ENCODE data around the gene TMEM150A.
"Not testable (repeated sequence)": the region's sequence is repeated elsewhere in the genome, so short reads cannot be mapped to it uniquely, and the experiment has no call there.

The TMEM150A gene

DNA sequence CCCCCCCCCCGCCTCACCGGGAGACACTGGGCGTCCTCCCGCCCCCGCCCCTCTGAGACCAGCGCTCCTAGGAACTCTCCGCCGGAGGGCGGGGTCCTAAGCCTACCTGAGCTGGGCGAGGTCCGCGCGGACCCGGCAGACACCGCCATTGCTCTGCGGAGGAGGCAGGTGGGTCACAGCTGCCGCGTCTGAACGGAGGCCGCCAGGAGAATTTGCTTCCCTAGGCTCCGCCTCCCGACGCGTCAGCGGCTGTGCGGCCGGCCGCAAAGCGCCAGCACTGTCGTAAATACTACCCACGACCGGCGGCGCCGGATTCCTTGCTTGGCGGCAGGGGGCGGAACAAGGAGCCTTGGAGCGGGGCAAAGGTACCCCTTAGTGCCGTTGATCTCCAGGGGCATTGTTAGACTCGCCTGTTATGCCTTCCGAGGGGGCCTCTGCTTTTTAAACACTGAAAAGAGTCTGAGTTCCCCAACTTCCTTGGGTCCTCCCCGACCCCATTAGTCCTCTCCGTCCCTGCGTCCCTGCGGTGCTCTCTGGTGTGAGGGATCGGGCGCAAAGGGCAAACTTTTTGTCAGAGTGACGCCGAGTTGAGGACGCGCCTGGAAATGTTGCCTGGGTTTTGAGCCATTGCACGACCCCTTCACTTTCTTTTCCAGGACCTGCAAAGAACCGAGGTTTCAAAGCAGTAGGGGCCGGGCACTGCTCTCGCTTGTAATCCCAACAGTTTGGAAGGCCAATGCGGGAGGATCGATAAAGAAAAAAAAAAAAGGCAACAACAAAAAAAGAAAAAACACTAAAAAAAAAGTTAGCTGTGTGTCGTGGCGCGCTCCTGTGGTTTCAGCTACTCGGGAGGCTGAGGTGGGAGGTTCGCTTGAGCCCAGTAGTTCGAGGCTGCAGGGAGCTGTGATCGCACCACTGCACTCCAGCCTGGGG lies 41.0 kb downstream of the TMEM150A start, which contains the start of gene GGCX:
GGCX (minus strand) TSS at position 214 of the 933 bp plus-strand sequence; CDS start at position 149, 65 bp downstream.
- peak; percentile 79 to 94 for DNase-seq

DNA sequence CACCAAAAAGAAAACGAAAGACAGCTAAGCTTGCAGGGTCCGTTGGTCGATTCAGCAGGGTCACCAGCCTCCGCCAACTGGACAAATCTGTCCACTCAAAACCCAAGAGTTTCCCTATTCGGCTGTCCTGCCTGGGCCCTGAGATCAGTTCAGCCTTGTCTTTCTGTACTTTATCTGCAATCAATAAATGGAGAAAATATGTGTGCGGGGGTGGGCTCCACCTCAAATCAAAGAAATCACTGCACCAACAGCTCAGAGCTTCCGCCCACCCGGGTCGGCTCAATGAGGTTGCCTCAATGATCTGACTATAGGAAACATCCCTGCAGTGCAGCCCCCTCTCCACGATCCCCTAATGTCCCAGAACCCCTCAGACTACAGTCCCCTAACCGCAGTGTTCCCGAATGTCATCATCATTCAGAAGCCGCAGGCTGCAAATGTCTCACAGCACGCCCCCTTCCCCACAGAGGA lies 41.7 kb downstream of the TMEM150A start:
- no peak for DNase-seq

DNA sequence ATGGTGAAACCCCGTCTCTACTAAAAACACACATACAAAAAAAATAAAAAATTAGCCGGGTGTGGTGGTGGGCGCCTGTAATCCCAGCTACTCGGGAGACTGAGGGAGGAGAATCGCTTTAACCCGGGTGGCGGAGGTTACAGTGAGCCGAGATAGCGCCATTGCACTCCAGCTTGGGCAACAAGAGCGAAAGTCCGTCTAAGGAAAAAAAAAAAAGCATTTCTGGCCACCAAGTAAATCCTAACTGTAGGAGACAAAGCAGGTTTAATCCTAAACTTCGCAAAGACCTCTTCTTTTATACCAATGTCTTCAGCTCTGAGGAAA lies 42.1 kb downstream of the TMEM150A start:
- not testable (repeated sequence) for DNase-seq

DNA sequence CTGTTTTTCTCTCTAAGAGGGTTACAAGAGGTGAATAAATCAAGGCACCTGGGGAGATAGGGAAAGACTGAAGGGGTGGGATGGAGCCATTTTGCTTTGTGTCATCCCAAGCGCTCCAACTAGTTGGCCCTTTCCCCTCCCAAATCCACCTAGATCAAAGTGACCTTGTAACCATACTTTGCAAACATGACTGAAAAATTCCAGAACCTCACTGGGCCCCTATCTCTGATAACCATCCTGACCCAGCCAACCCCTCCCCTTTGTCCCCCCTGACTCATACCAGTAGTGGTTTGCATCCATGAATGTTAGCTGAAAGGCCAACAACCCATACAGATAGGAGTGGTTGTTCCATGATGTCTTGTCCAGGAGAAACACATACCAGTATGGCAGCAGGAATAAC lies 44.3 kb downstream of the TMEM150A start:
- no peak for DNase-seq

DNA sequence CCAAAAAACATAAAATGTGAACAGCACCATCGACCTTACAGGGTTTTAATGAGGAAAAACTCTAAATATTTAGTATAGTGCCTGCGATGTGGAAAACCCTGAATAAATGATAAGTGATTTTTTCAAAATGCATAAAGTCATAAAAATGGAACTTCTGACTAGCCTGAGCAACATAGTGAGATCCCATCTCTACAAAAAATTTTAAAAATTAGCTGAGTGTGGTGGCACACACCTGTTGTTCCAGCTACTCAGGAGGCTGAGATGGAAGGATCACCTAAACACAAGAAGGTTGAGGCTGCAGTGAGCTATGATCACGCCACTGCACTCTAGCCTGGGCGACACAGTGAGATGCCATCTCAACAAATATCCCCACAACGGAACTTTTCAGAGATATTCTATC lies 45.4 kb downstream of the TMEM150A start:
- DNase-seq = no peak

DNA sequence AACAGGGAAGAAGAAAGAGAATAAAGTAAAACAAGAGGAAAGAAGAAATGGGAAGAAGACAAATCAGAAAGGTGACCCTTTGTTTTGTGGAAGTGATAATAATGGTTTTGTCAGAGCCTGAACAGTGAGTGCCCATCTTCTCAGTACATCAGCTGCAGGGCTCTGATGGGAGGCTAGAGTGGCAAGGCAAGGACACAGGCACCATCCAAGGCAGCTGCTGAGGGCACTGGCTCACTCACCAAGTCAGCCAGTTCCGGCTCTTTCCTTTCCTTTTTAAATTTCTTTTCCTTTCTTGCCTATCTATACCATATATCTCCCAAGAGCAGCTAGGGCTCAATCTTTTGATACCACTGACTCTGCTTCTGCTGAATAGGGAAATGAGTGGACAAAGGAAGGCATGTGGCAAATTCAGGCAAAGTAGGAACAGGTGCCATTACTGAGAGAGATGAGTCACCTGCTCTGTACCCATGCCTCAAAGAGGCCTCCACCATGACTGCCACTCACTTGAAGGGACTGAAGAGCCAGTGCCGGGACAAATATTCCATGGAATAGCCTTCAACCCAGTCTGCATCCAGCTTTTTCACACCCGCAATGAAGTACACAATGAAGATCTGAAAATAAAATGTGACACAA lies 47.4 kb downstream of the TMEM150A start:
- no peak for DNase-seq

DNA sequence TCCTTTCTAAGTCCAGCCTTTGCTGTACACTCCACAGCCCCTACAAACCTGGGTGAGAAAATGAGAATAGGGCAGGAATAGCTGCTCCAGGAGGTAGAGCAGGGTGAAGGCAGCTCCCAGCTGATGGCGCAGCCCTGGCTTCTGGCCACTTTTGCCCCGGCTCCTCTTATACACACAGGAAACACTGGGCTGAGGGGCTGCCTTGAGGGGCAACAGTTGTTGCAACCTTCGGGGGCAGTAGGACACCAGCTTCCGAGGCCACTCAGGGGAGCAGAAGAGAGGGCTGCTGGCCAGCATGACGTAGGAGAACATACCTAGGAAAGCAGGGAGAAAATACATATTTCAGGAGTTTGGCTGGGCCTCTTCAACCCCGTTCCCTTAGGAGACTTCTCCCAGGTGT lies 49.3 kb downstream of the TMEM150A start:
- no peak for DNase-seq

DNA sequence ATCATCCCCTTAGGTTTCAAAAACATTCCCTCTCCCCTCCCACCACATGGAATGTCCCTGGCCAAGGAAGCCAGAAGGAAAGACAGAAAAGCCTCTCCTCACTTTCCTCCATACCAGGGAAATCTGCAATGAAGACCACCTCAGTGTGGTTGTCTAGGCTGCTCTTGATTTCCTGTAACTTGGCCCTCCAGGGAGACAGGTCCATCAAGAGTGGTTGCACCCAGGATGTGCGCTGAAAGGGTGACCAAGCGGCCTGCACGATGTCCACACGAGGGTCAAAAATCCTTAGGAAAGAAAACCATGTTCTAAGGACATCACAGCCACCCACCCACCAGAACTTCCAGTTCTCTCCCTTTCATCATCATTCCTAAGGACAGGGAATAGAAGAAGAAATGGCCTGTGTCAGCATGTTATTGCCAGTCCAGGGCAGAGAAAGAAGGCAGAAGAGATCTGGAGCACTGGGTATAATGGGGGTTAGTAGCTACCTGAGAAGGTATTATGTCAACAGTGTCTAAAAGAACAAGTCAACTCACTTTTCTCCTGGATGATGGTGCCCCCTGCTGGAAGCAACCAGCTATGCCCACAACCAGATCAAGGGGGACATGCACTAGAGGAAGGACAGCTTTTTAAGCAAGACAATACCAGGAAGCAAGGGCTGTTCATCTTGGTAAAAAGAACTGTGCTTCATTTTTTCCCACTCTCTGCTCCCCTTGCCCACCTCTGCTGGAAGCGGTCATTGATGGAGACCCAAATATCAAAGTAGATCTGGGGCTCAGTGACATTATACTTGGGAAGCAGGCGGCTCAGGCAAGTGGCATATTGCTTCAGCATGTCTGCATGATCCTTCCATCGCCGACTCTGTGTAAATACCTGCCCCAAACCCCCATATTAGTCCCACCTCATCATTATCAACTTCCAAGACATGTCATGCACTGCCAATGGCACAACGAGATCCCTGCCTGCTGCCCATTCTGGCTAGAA lies 50.5 kb downstream of the TMEM150A start:
- peak; percentile 32 to 74 for DNase-seq

DNA sequence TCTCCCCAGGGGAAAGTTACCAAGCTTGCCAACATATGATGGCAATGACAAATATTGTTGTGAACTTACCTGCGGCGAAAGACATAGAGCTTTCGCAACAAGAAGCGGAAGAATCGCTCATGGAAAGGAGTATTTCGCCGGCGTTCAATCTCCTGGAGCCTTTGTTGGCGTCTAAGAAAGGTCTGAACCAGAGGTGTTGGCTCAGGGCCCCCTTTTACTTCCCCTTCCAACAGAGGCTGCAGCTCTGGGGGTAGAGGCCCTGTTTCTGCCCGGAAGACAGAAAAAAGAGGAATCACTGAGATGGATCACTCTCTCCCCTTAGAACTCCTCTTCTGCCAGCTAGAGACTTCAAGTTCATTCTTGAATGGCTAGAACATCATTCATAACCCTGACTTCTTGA lies 52.0 kb downstream of the TMEM150A start:
- peak in 1 of 2 donors; percentile 43 for DNase-seq

DNA sequence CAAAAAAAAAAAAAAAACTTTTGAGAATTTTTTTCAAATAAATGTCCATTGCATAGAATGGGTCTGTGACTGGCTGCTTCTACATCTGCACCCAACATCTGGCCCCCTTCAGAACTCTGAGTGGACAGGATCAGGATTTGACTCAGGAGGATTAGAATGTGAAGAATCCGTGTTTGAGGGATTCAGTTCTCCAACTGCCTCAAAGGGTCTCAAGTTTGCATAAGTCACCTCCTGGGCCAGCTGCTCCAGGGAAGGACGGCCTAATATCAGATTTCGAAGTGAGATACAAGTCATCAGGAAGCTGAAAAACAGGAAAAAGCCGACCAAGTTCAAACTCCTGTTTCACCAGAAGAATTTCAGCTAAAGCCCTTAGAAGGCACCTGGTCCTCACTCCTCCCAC lies 52.7 kb downstream of the TMEM150A start:
- no peak for DNase-seq

DNA sequence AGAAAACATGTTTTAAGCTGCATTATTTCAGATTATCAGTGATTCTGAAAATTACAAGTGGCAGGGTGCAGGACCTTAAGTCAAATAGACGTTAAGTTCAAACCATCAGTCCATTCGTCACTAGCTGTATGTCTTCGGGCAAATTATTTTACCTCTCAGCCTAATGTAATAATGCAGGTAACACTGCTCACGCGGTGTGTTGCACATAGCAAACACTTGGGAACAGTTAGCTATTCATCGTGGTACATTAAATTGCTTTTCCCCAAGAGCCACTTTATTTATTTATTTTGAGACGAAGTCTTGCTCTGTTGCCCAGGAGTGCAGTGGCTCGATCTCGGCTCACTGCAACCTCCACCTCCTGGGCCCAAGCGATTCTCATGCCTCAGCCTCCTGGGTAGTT lies 53.4 kb downstream of the TMEM150A start:
- DNase-seq = no peak

DNA sequence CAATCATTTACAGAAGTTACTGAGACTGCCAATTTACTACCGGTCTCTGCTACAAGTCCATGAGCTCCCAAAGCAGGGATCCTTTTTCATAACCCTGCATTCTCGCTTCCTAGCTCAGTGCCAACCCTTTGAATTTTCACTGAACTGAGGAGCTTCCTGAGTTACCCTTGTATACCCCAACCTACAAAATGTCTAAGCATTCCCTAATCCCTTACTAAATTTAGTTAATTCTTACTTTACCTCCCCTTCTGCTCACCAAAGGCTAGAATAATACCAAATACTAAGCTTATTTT lies 53.9 kb downstream of the TMEM150A start:
- no peak for DNase-seq
